Left kidney (tissue), 2 donors: ENCODE data around the gene C14orf180. TPM values are rescaled to one million over a fixed set of nuclear protein-coding genes. Genes with fewer than 3 reads are reported as not detected.

ENCODE experiments used
- DNase-seq: peaks from one replicate; pipeline ENCODE4 v3.0.0-alpha.2; 2013
- polyA plus RNA-seq: library from polyadenylated mRNA; unstranded; fragments of 120-200 nt; gene quantifications from one replicate; pipeline ENCODE4 v1.2.1, GENCODE V29; 2013; ENCODE audit not compliant: insufficient read length

C14orf180 gene
- polyA plus RNA-seq, 1 donor: not detected

DNA sequence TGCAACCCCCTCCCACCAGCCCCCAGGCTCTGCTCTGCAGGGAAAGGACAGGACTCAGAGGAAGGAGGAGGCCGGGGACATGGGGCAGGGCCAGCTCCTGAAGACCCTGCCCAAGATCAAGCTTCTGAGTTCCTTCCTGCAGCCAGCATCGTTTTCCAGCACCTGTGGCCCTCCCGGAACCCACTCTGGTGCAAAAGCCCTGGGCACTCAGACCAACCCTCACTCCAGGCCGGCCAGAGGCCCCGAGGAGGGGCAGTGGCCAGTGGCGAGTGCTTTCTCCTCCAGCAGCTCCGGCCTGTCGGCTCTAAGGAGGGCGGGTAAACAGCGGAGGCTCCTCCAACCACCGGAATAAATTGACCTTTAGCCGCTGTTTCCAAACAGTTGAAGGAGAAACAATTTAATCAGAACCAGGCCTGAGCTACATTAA is 14.2 kb downstream of the C14orf180 start:
- DNase-seq: no peak

DNA sequence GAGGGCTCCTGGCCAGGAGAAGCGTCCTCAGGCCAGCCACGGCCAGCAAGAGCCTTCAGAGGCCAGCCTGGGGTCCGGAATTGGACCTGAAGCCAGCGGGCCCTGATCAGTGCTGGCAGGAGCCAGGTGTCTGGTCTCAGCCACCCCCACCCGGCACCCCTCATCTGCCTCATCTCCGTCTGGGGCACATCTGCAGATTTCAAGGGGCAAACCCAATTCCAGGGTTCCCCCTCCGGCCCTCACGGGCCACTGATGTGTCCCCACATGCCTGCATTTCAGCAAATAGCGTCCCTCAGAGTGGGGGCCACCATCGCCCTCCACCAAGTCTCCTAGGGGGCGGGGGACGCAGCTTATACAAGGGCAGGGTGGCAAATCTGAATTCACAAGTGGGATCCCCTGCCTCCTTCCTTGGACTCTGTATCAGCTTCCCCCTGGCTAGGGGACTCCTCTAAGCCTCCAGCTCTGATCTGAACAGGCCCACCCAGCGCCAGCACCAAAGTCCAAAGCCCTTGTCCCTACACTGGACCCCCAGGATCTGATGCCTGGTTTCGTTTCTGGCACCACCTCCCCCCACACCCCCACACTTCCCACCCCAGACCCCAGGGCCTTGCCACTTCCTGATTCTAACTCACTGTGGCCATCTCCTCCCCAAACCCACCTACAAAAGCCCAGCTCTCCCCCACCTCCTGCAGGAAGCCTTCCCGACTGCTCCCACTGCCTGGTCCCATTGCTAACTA is 14.9 kb downstream of the C14orf180 start:
- no peak for DNase-seq

DNA sequence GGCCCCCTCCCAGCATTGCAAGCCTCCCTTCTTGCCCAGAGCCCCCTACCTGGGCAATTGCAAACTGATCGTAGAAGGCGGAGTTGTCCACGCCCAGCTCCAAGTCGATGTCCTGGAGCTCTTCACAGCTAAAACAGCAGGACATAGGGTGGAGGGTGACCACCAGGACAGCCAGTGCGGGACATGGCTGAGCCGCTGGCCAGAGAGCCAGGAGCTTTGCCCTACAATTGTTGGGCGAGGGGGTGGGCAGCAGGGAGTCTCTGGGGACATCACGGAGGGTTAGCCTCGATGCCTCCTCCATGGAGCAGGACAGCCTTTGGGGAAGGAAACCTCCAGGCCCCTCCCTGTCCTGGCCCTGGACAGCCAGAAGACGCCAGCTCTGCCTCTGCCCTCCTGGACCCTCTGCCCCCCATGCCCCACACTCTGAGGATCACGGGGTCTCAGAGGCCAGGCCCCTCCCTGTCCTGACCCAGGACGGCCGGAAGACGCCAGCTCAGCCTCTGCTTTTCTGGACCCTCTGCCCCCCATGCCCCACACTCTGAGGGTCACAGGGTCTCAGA is 15.6 kb downstream of the C14orf180 start:
- DNase-seq: no peak

DNA sequence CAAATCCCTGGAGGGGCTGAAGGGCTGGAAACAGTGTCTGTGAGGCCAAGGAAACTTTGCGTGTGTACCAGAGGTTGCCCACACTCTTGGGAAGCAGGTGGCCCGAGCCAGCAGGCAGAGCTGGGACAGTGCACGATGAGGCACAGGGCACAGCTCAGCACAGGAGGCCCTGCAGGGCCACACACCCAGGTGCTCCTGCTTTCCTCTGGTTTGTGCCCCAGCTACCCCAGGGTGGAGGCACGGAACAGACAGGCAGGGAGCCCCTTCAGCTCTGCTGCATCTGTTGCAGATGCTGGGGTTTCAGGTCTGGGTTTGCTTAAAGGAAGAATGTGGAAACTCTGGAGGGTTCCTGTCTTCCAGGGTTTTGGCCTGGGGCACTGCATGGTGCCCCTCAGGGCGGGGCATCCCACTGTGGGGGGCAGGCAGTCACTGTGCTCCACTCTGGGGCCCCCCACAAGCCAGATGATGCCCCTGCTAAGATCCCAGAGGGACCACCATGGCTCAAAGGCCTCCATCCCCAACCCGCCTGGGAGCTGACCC is 16.4 kb downstream of the C14orf180 start:
- DNase-seq: no peak

DNA sequence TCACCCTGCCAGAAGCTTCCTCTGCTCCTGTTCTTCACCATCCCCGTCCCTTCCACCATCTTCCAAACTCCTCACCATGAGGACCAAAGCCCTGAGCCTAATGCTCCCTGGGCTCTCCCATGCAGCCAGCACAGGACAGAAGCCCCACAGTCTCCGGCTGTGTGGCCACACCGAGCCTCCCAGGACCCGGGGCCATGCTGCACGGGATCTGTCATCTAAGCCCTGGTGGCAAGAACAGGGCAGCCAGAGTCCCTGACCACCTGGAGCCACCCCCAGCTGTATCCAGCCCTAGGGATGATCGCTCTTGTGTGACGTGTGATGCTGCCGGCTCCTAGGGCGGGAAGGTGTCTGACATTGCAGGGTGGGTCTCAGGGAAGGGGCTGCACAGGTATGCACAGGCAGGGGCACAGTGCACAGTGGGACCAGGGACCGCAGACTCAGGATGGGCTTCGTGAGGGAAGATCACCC is 16.9 kb downstream of the C14orf180 start:
- DNase-seq: no peak

DNA sequence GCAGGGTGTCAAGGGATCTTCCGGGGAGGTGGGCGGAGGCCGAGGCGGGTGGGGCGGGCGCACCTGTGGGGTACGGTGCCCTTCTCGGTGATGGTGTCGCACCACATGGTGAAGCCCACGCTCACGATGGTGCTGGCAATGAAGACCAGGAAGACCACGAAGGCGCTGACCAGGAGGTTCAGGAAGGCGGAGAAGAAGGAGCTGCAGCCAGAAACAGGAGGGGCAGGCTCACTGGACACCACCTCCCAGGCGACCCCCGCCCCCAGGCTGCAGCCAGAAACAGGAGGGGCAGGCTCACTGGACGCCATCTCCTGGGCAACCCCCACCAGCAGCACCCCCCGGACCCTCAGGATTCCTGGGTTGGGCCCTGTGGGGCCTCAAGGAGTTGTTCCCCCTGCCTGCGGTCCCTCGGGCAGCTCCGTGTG is 17.4 kb downstream of the C14orf180 start:
- no peak for DNase-seq

DNA sequence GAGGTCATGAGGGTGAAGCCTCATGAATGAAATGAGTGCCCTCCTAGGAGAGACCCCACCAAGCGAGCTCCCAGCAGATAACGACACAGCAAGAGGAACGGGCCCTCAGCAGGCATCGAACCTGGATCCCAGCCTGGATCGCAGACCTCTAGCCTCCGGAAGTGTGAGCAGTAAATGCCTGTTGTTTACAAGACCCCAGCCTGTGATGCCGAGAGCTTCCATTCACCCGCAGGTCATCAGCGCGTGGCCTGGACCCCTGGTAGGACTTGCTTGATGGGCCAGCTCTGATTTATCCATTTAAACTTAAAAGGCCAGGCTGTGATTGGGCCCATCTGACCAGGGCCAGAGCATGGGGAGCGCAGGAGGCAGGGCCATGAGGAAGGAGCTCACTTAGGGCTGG is 18.0 kb downstream of the C14orf180 start:
- DNase-seq: no peak

DNA sequence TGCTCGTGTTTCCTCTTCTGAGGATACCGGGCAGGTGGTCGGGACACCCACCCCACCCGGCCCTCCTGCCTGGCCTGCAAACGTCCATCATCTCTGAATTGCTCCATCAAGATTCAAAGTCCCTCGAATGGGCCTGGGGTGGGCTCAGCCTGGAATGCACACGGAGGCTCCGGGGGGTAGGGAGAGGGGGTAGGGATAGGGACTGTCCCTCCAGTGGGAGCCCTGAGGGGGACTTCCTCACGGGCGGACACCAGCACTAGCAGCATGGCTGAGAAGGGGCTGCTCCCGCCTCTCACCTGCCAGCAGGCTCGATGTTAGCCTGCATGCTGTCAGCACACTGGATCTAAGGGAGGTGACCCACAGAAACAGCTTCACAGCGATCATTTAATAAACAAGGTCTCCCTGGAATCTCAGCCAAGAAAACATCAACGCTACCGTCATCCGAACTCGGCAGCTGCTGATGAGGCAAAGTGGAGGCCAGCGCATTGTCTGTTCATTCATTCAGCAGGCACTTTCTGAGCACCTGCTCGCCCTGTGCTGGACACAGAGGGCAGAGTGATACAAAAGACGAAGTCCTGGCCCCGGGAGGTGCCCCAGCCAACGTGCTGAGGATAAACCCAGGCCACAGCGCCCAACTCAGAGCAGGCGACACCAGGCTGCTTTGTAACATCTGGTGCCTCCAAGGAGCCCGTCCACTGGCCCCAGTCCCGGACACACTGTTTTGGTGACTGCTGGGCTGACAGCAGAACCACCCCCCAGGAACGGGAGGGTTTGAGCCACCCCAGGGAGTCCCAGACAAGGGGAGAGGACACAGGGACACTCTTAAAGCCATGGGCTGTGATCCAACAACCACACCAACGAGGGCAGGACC is 18.7 kb downstream of the C14orf180 start:
- no peak for DNase-seq

DNA sequence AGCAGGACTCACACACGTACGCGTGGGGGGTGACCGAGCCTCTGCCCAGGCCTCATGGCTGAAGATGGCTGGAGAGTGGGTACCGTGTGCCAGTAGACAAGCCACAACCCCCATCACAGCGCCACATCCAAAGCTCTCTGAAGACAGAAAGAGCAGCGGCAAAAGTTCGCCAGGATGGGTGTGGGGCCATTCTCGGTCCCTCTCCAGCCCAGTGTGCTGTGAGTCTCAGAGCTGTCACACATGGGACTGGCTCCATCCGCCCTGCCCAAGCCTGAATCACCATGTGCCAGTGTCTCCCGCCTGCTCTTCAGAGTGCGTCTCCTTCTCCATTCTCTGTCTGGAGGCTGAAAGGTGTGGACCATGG is 19.3 kb downstream of the C14orf180 start:
- no peak for DNase-seq

DNA sequence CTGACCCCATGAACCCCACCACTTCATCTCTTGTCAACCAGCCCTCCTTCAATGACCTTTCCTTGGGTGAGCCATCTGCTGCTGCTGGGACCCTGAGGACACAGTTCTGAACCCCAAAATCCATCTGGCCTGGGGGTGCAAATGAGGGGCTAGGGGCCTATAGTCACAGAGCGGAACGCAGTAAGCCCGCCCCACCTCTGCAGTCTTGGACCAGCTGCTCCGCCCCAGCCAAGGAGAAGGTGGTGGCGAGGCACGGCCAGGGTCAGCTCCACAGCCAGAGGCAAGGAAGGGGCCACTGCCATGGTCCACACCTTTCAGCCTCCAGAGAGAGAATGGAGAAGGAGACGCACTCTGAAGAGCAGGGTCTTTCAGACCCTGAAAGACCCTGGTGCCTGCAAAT is 19.9 kb downstream of the C14orf180 start:
- DNase-seq: no peak

DNA sequence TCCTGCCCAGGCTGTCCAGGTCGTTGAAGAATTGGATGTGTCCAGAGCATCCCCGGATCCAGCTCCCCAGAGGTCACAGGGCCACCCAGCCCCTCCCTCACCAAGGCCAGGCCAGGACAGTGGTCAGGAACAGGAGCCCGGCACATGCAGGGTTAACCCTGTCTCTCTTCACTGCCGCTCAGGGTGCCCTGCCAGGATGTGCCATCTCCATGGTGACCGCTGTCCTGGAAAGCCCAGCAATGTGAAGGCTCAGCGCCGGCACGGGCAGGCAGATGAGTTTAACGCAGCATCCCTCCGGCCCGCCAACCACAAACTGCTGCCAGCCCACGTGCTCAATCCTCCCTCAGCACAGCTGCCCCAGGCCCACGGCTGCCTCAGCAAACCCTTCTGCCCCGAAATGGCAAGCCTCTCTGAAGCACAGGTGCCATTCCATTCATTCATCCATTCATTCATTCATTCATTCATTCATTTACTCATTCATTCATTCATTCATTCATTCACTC is 20.6 kb downstream of the C14orf180 start:
- no peak for DNase-seq

DNA sequence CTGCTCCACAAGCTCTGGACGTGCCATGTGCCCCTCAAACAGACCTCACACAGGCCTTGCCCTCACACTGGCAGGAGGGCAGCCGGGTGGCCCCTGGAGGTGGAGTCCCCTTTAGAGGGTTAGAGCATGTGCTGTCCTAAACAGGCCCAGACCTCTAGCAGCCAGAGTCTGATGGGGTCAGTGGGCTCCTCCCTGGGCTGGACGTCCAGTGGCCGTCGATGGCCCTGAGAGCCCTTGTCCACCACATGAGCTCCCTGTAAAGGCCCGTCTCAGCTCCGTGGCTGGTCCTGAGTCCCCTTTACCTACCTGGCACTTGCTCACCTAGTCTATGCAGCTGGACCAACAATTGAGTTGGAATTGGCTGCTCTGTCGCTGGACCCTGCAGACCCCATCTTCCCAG is 21.2 kb downstream of the C14orf180 start:
- DNase-seq: no peak

DNA sequence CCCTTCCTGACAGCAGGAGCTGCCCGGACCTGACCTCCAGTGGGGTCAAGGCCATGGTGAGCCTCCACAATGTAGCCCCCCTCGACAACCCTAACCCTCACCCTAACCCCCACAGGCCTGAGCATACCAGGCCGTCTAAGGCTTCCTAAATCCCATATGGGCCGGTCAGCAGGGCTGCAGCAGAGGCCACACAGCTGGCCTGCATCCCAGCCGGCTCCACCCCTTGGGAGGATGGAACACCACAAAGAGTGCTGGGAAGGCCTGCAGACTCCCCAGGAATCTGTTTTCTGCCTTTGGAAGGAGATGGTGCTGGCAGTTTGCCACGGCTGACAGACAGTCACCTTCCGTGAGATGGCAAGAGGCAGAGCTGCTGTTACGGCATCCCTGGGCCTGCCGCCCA is 22.2 kb downstream of the C14orf180 start:
- DNase-seq: no peak

DNA sequence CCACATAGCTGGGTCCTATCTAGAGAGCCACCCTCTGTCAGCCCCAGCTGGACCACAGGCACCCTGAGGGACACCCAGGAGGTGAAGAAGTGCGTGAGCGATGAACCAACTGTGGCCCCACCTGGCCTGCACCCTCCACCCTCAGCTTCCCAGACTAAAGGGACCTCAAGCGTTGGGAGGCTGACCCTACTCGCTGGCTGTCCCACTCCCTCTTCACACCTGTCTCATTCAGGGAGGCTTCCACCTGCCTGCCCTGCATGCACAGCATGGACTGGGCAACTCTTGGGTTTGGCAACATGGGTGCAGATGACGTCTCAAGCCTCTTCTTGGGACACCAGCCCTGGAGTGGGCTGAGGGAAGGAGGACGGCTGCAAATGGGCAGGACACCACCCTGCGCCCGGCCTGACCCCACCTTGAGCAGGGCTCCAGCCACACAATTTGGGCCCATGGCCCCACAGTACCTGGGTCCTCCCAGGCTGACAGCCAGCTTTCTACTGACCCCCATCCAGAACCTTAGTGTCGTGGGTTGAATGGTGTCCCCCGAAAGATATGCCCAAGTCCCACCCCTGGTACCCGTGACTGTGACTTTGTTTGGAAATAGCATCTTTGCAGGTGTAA is 22.9 kb downstream of the C14orf180 start:
- no peak for DNase-seq

DNA sequence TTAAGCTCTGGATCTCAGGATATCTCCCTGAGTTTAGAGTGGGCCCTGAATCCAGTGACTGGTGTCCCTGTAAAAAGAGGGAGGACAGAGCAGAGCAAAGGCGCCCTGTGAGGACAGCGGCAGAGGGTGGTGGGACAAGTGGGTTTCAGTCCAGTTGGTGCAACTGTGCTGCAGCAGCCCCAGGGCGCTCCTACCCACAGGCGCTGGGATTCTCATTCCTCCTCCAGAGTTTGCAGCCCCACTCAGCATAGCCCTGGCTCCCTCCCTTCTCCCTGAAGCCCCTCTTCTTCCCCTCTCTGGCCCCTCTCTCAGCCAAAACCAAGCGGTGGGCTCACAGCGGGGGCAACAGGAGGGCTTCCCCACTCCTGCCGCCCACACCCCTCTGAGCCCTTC is 23.4 kb downstream of the C14orf180 start:
- no peak for DNase-seq

DNA sequence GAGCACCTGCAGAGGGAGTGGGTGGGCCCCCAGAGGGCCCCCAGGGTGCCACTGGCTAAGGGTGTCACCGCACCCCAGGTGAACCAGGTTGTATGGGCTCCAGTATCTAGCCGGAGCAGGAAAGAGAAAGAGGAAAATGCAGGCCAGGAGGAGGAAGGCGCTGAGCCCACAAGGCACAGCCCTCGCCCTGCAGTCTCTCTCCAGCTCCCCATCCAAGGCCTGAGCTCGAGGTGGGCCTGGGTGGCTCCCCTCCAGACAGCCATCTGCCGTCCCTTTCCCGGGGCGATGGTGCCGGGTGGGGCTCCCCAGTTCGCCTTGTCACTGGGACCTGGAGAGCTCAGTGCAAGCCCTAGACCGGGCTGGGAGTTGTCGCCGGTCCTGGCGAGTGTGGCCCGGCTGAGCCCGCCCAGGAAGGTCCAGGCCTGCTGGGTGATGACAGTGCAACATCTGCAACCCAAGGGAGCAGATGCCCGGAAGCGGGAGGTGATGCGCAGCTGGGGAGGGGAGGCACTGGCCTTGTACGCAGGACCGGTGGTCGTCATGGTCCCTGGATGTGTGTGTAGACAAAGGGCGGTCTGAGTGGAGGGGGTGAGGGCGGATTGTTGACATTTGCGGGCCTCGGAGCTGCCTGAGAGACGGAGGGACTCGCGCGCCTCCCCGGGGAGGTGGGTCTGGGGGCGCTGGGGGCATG is 24.3 kb downstream of the C14orf180 start:
- DNase-seq: no peak

DNA sequence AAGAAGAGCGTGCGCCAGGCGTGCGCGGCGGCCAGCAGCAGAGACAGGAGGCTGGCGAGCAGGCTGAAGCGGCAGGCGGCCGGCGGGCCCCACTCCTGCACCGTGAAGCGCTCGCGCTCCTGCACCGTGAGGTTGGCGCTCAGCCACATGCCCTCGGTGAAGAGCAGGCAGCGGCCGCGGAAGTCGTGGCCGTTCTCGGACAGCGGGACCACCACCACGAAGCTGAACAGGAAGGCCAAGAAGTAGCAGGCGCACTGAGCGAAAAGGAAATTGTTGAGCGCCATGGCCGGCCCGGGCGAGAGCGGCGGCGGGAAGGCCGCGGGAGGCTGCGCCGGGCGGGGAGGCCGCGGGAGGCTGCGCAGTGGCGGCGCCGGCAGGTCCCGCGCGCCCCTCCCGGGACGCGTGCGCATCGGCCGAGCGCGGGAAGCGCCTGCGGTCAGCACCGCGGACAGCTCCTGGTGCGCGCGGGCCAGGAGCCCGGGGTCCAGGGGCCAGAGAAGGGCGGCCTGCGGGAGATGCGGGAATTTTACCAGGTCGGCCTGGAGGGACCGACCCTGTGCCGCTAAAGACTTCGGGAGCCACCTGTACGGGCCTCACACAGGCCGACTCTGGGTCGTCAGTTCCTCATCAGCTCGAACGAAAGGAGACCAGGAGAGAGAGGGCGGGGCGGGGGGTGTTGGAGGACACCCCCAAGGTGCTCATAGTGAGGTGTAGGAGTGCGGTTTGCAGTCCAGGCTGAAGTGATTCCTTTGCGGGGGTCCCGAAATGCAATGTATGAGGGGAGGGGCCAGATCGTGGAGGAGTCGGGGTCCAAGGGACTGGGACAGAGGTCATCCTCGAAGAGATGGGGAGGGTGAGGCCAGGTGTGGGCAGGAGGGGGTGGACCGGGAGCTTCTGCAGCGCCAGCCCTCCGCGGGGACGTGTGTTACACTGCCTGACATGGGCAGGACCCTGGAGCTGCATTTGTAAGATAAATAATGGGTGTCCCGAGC is 25.2 kb downstream of the C14orf180 start, which contains the start of gene TMEM179:
TMEM179 (minus strand) TSS at position 315 of the 992 bp plus-strand sequence; CDS start at position 284, 31 bp downstream.
- peak; percentile 61 for DNase-seq

DNA sequence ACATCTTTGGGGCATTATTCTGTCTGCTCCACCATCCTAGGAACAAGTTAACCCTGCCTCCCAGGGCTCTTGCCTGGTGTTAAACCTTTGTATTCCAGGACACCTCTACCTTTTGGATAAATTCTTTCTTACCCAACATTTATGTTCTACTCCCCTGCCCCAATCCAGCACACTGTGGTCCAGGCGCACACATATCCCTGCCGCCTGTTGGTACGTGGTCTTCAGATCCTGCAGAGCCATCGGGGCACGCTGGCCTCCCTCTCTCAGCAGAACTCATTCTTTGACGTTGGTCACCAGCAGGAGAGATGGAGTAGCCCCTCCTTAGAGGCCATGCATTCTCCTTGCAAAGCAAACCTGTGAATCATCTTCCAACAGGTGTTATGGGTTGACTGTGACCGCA is 30.1 kb downstream of the C14orf180 start:
- no peak for DNase-seq

DNA sequence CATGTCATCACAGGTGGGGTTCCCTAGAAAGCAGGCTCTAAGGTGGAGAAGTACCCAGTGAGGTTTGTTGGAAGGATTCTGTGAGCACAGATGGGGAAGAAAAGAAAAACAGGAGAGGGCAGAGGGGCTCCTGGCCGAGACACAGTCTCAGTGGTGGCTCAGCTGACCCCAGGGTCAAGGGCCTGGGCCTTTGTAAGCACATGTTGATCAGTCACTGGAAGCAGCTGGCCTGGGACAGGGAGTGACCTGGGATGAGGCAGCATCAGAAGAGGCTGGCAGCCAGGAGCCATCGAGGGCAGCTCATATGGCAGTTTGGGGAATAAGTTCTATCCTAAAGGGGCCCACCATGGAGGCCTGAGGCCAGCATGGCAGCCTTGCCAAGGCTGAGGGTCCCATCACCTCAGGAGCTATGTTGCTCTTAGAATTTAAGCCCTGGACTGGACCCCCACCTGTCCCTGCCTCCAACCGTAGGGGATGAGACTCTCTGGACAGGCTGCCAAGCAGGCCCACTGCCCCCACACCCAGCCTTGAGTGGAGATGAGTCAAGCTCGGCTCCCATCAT is 31.3 kb downstream of the C14orf180 start:
- DNase-seq: no peak

DNA sequence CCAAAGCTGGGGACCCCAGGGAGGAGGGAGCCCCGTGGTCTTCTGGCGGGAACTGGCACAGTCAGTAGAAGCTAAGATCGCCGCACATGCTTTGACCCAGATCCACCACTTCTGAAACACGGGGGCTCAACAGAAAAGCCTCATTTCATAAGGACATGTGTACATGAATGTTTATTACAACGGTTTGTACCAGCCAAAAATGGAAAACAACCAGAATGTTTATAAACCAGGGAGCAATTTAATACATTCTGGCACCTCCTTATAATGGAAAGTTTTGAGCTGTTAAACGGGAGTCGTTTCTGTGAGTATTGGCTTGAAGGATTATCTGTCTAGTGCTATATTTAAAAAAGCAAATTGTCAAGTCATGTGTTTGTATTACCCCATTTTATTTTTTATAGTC is 32.3 kb downstream of the C14orf180 start:
- no peak for DNase-seq
